ENCODE measurements around the gene ATAD2B.

The ATAD2B gene

DNA sequence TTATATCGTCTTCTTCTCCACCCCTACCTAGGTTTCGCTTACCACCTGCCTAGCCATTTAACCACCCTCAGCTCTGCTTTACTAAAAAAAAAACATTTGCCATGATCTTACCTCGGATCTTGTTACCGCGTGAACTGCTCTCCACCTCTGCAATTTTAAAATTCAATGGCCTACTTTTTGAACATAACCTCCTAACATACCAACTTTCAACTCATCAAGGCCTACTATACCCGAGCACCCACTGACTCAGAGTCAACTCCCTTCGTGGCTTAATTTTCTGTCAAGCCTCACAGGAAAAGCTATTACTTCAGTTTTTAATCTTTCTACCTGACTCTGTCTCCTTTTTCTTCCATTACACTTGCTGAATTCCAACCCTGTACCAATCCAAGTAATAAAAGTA lies 55.7 kb downstream of the ATAD2B start:
- H3K27ac Mint-ChIP-seq: no peak overlapping the region
- H3K36me3 Mint-ChIP-seq (ENCODE audit: low read depth): peaks cover 29% of the 10 kb centered on the region
- H3K4me3 Mint-ChIP-seq: no peak overlapping the region
- H3K4me1 Mint-ChIP-seq (ENCODE audit: low read depth): peaks cover 1% of the 10 kb centered on the region
- H3K27me3 Mint-ChIP-seq (ENCODE audit: low read depth): no peaks in the 10 kb centered on the region
- H3K9me3 Mint-ChIP-seq: no peaks in the 10 kb centered on the region

DNA sequence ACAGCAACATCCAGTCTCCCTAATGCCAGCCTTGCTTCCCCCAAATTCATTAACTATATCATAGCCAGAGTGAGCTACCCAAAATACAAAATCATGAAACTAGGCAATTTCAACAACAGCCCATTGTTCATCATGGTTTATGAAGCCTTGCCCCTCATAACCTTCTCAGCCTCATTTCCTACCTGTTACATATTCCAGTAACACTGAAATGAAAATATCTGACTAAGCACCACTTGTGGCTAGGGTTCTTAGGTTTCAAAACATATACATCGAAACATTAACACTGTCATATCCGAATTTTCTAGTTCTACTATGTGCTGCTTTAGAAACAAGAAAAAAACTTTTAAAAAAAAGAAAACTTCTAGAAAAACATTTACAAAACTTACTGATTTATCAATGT lies 59.5 kb downstream of the ATAD2B start:
- H3K36me3 Mint-ChIP-seq (ENCODE audit: low read depth): peaks cover 29% of the 10 kb centered on the region
- no peak overlapping the region for H3K27ac Mint-ChIP-seq
- H3K4me3 Mint-ChIP-seq: no peak overlapping the region

GRCh38 chr2:23862716-23863426 lies 64.1 kb downstream of the ATAD2B start:
- Mint-ChIP-seq H3K27ac (no peak overlapping the region), H3K36me3 (ENCODE audit: low read depth) (peaks cover 26% of the 10 kb centered on the region), H3K27me3 (ENCODE audit: low read depth) (no peaks in the 10 kb centered on the region), H3K4me3 (no peak overlapping the region), H3K9me3 (no peaks in the 10 kb centered on the region), H3K4me1 (ENCODE audit: low read depth) (peaks cover under 1% of the 10 kb centered on the region)

More for the DNA sequence above, 59.5 kb downstream of the ATAD2B start:
- H3K9me3 Mint-ChIP-seq: no peaks in the 10 kb centered on the region
- H3K27me3 Mint-ChIP-seq (ENCODE audit: low read depth): no peaks in the 10 kb centered on the region
- H3K4me1 Mint-ChIP-seq (ENCODE audit: low read depth): peaks cover 1% of the 10 kb centered on the region

- peaks cover 20% of the 10 kb centered on the region for H3K36me3 Mint-ChIP-seq (ENCODE audit: low read depth)
- no peak overlapping the region for H3K4me3 Mint-ChIP-seq
- H3K27ac Mint-ChIP-seq: no peak overlapping the region
- no peaks in the 10 kb centered on the region for H3K27me3 Mint-ChIP-seq (ENCODE audit: low read depth)
- H3K9me3 Mint-ChIP-seq: no peaks in the 10 kb centered on the region
- H3K4me1 Mint-ChIP-seq (ENCODE audit: low read depth): no peaks in the 10 kb centered on the region
Observed at GRCh38 chr2:23861952-23862351, 65.0 kb downstream of the ATAD2B start.

DNA sequence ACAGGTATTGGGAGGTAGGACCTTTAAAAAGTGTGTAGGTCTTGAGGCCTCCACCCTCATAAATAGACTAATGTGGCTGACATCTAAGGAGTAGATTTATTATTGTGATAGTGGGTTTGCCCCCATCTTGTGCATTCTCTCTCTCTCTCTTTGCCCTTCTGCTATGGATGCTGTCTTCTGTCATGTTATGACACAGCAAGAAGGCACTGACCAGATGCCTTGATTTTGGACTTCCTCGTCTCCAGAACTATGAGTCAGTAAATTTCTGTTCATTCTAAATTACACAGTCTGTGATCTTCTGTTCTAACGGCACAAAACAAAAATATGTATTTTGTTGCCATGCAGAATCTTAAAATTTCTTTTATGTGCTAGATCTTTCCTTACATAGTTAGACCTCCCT lies 66.9 kb downstream of the ATAD2B start:
- H3K36me3 Mint-ChIP-seq (ENCODE audit: low read depth): peaks cover 17% of the 10 kb centered on the region
- no peak overlapping the region for H3K27ac Mint-ChIP-seq
- H3K9me3 Mint-ChIP-seq: no peaks in the 10 kb centered on the region
- no peaks in the 10 kb centered on the region for H3K27me3 Mint-ChIP-seq (ENCODE audit: low read depth)
- no peaks in the 10 kb centered on the region for H3K4me1 Mint-ChIP-seq (ENCODE audit: low read depth)
- no peak overlapping the region for H3K4me3 Mint-ChIP-seq

DNA sequence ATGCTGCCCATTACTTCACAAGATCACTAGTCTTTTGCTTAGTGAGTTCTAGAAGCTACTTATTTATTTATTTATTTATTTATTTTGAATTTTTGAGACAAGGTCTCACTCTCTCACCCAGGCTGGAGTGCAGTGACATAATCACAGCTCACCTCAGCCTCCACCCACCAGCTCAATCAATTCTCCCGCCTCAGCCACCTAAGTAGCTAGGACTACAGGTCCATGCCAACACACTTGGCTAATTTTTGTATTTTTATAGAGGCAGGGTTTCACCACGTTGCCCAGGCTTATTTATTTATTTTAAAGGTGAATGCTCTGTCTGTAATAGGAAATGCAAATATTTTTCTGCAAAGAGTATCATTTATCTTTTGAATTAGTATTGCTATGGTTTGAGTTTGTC lies 67.7 kb downstream of the ATAD2B start:
- Mint-ChIP-seq H3K4me1 (ENCODE audit: low read depth) (no peaks in the 10 kb centered on the region), H3K4me3 (no peak overlapping the region), H3K27me3 (ENCODE audit: low read depth) (no peaks in the 10 kb centered on the region), H3K27ac (no peak overlapping the region), H3K9me3 (no peaks in the 10 kb centered on the region), H3K36me3 (ENCODE audit: low read depth) (peaks cover 16% of the 10 kb centered on the region)

DNA sequence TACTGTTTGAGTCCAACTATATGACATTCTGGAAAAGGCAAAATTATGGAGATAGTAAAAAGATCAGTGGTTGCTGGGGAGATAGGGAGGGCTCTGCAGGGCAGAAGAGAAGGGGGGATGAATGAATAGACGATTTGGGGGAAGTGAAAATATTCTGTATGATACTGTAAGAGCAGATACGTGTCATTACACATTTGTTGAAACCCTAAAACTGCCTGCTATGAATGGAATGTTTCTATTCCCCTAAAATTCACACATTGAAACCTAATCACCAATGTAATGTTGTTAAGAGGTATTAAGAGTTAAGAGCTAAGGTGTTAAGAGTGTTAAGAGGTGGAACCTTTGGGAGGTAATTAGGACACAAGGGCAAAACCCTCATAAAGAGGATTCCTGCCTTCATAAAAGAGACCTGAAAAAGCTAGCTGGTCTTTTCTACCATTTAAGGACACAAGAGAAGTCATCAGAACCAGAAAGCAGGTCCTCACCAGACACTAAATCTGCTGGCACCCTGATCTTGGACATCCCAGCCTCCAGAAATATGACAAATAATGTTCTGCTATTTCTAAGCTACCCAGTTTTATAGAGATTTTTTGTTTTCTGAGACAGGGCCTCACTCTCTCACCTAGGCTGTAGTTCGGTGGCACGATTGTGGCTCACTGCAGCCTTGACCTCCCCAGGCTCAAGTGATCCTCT lies 76.2 kb downstream of the ATAD2B start:
- Mint-ChIP-seq H3K9me3 (no peaks in the 10 kb centered on the region), H3K4me3 (no peak overlapping the region), H3K4me1 (ENCODE audit: low read depth) (no peaks in the 10 kb centered on the region), H3K36me3 (ENCODE audit: low read depth) (peaks cover 10% of the 10 kb centered on the region), H3K27me3 (ENCODE audit: low read depth) (no peaks in the 10 kb centered on the region), H3K27ac (no peak overlapping the region)

DNA sequence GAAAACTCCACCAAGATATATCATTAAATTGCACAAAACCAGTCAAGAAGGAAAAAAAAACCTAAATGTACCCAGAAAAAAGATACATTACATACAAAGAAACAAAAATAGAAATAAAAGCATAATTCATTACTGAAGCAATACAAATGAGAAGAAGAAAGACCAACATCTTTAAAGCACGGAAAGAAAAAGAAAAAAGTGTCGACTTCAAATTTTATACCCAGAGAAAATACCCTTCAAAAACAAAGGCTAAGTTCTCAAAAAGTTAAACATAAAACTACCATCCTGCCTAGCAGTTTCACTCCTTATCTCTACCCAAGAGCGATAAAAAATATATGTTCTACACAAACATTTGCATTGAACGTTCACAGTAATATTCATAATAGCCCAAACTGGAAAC lies 82.0 kb downstream of the ATAD2B start:
- no peaks in the 10 kb centered on the region for H3K27me3 Mint-ChIP-seq (ENCODE audit: low read depth)
- H3K9me3 Mint-ChIP-seq: peaks cover 5% of the 10 kb centered on the region
- no peak overlapping the region for H3K27ac Mint-ChIP-seq
- no peak overlapping the region for H3K4me3 Mint-ChIP-seq
- H3K36me3 Mint-ChIP-seq (ENCODE audit: low read depth): peaks cover 19% of the 10 kb centered on the region
- peaks cover 3% of the 10 kb centered on the region for H3K4me1 Mint-ChIP-seq (ENCODE audit: low read depth)

- peaks cover 5% of the 10 kb centered on the region for H3K9me3 Mint-ChIP-seq
- H3K27ac Mint-ChIP-seq: no peak overlapping the region
- H3K36me3 Mint-ChIP-seq (ENCODE audit: low read depth): peaks cover 22% of the 10 kb centered on the region
- H3K27me3 Mint-ChIP-seq (ENCODE audit: low read depth): no peaks in the 10 kb centered on the region
- H3K4me1 Mint-ChIP-seq (ENCODE audit: low read depth): peaks cover 3% of the 10 kb centered on the region
- H3K4me3 Mint-ChIP-seq: no peak overlapping the region
Observed at GRCh38 chr2:23843051-23843976, 83.6 kb downstream of the ATAD2B start.

DNA sequence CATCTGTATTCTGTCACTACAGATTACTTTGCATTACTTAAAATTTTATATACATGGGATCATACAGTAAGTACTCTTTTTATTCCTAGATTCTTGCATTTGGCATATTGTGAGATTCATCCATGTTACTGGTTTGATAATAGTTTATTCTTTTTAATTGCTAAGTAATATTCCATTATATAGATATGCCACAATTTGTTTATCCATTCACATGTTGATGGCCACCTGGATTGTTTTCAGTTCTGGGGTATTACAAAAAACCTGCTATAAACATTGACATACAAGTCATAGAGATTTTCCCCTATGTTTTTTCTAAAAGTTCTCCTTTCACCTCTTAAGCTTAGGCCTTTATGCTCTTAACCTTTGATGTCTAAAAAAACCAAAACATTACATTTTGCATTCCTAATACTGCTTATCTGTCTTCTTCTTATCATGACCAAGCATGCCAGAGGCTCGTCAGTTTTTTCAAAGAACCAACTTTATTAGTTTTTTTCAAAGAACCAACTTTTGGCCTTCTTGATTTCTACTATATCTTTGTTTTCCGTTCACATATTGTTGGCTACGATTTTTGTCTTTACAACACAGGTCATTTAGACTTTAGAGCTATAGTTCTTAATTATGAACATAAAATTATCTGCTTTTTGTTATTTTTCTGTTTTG lies 86.9 kb downstream of the ATAD2B start:
- Mint-ChIP-seq H3K4me3 (no peak overlapping the region), H3K27ac (no peak overlapping the region), H3K36me3 (ENCODE audit: low read depth) (peaks cover 23% of the 10 kb centered on the region), H3K4me1 (ENCODE audit: low read depth) (peaks cover 3% of the 10 kb centered on the region), H3K27me3 (ENCODE audit: low read depth) (no peaks in the 10 kb centered on the region), H3K9me3 (peaks cover 5% of the 10 kb centered on the region)

DNA sequence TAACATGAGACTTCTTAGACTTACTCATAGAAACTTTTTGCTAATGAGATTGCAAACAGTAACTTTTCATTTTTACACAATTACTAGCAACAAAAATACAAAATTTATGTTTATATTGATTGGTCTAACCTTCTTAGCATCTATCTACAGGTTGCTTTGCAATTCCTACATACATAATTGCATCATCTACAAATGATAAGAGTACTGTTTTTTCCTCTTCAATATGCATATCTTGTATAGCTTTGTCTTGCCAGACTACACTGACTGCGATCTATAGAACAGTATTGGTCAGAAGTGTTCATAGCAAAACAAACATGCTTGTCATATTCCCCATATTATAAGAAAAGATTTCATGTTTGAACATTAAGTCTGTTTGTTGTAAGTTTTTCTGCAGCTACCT lies 87.9 kb downstream of the ATAD2B start:
- Mint-ChIP-seq H3K27me3 (ENCODE audit: low read depth) (no peaks in the 10 kb centered on the region), H3K36me3 (ENCODE audit: low read depth) (peaks cover 17% of the 10 kb centered on the region), H3K4me1 (ENCODE audit: low read depth) (peaks cover 3% of the 10 kb centered on the region), H3K4me3 (no peak overlapping the region), H3K9me3 (no peaks in the 10 kb centered on the region), H3K27ac (no peak overlapping the region)

- Mint-ChIP-seq H3K4me3 (no peak overlapping the region), H3K27ac (no peak overlapping the region), H3K27me3 (ENCODE audit: low read depth) (no peaks in the 10 kb centered on the region), H3K36me3 (ENCODE audit: low read depth) (peaks cover 18% of the 10 kb centered on the region), H3K9me3 (no peaks in the 10 kb centered on the region), H3K4me1 (ENCODE audit: low read depth) (peaks cover 3% of the 10 kb centered on the region)
Observed at GRCh38 chr2:23838581-23838980, 88.3 kb downstream of the ATAD2B start.

DNA sequence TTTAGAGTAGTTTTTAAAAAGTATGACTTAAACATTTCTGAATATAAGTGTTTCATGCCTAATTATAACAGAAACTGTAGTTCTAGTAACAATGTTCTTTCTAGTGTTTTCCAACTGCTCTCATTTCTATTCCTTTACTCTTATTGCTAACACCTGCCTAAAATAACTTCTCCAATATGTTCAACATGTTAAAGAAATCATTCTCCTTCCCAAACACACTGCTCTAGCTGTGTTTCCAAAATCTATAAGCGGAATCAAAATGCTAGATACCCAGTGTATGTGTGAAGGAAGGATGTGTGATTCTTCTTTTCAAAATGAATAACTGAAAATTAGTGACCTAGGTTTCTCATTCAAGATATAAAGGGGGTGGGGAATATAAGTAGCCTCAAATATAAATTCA lies 89.1 kb downstream of the ATAD2B start:
- H3K27me3 Mint-ChIP-seq (ENCODE audit: low read depth): no peaks in the 10 kb centered on the region
- no peaks in the 10 kb centered on the region for H3K4me1 Mint-ChIP-seq (ENCODE audit: low read depth)
- H3K36me3 Mint-ChIP-seq (ENCODE audit: low read depth): peaks cover 17% of the 10 kb centered on the region
- no peaks in the 10 kb centered on the region for H3K9me3 Mint-ChIP-seq
- H3K4me3 Mint-ChIP-seq: no peak overlapping the region
- H3K27ac Mint-ChIP-seq: no peak overlapping the region

- no peaks in the 10 kb centered on the region for H3K27me3 Mint-ChIP-seq (ENCODE audit: low read depth)
- H3K27ac Mint-ChIP-seq: no peak overlapping the region
- no peaks in the 10 kb centered on the region for H3K4me1 Mint-ChIP-seq (ENCODE audit: low read depth)
- no peaks in the 10 kb centered on the region for H3K9me3 Mint-ChIP-seq
- no peak overlapping the region for H3K4me3 Mint-ChIP-seq
- H3K36me3 Mint-ChIP-seq (ENCODE audit: low read depth): peaks cover 14% of the 10 kb centered on the region
Observed at GRCh38 chr2:23836971-23837565, 89.9 kb downstream of the ATAD2B start.

Measured in T-helper 1 cell treated with Interleukin-12 subunit alpha and Interleukin-12 subunit beta and Interleukin-4 antibody, amounts not matched to agents 30 μg/mL and 1 μg/mL, for 36 hours (primary cell).